HG03439 (cell line): ENCODE results near the gene WDR49.

ENCODE experiments used
- ATAC-seq: cut with Tn5 transposase; IDR thresholded peaks from one replicate; pipeline ENCODE4 v1.9.1; 2021; ENCODE audit warnings: mild to moderate bottlenecking, moderate library complexity; ENCODE audit not compliant: unreplicated experiment

The WDR49 gene

GRCh38 chr3:167653760-167654159, at the start of gene WDR49:
Gene WDR49 (minus strand): TSS chr3:167653942. CDS start chr3:167653425, 517 bp downstream.
- no peak for ATAC-seq

- ATAC-seq, result no peak
These were observed 47.2 kb upstream of the WDR49 start for GRCh38 chr3:167700926-167701325.

- no peak for ATAC-seq
These were observed 46.3 kb upstream of the WDR49 start for GRCh38 chr3:167700046-167700445.

- no peak for ATAC-seq
These were observed 40.4 kb upstream of the WDR49 start for GRCh38 chr3:167694121-167694520.

- ATAC-seq, result peak; percentile 100
These were observed 37.6 kb upstream of the WDR49 start for GRCh38 chr3:167691366-167691765.

GRCh38 chr3:167684388-167684993, 30.7 kb upstream of the WDR49 start:
- ATAC-seq, result peak; percentile 84

GRCh38 chr3:167679526-167679925, 25.8 kb upstream of the WDR49 start:
- no peak for ATAC-seq

- no peak for ATAC-seq
These were observed 22.1 kb upstream of the WDR49 start for GRCh38 chr3:167675848-167676247.

- ATAC-seq, result no peak
These were observed 19.5 kb upstream of the WDR49 start for GRCh38 chr3:167673221-167673620.

GRCh38 chr3:167671878-167672427, 18.2 kb upstream of the WDR49 start:
- no peak for ATAC-seq

GRCh38 chr3:167669699-167670098, 16.0 kb upstream of the WDR49 start:
- ATAC-seq, result no peak

- ATAC-seq, result no peak
These were observed 14.9 kb upstream of the WDR49 start for GRCh38 chr3:167668651-167669050.

- no peak for ATAC-seq
These were observed 12.8 kb upstream of the WDR49 start for GRCh38 chr3:167666563-167666962.

GRCh38 chr3:167662919-167663400, 9.2 kb upstream of the WDR49 start:
- ATAC-seq, result no peak

- no peak for ATAC-seq
These were observed 4.0 kb upstream of the WDR49 start for GRCh38 chr3:167657684-167658225.

GRCh38 chr3:167656821-167657220, 3.1 kb upstream of the WDR49 start:
- ATAC-seq, result no peak

- ATAC-seq, result no peak
These were observed 587 bp downstream of the WDR49 start for GRCh38 chr3:167653155-167653554.

GRCh38 chr3:167651826-167652225, 1.9 kb downstream of the WDR49 start:
- ATAC-seq, result no peak

- no peak for ATAC-seq
These were observed 3.3 kb downstream of the WDR49 start for GRCh38 chr3:167650459-167650858.

- no peak for ATAC-seq
These were observed 4.0 kb downstream of the WDR49 start for GRCh38 chr3:167649746-167650145.

GRCh38 chr3:167644611-167645010, 9.1 kb downstream of the WDR49 start:
- no peak for ATAC-seq

GRCh38 chr3:167631471-167631870, 22.3 kb downstream of the WDR49 start:
- ATAC-seq, result no peak

GRCh38 chr3:167626490-167626889, 27.3 kb downstream of the WDR49 start:
- no peak for ATAC-seq
